AG09309 (cell line): ENCODE results near the gene KDM4C.

Experiments
- DNase-seq: peaks from one replicate; pipeline ENCODE4 v3.0.0-alpha.2; 2010; ENCODE audit warnings: low read depth
- H3K4me3 ChIP-seq: 2 replicates; pipeline ENCODE4 v1.5.1; 2011; ENCODE audit warnings: mild to moderate bottlenecking, low read depth, low read length, moderate library complexity; ENCODE audit not compliant: control insufficient read depth
- CTCF ChIP-seq: IDR thresholded peaks from 2 replicates; pipeline ENCODE4 v1.5.1; 2011; ENCODE audit warnings: mild to moderate bottlenecking, low read depth, low read length, inconsistent platforms; ENCODE audit not compliant: insufficient read depth, control insufficient read depth; ENCODE audit errors: missing control alignments

The KDM4C gene

DNA sequence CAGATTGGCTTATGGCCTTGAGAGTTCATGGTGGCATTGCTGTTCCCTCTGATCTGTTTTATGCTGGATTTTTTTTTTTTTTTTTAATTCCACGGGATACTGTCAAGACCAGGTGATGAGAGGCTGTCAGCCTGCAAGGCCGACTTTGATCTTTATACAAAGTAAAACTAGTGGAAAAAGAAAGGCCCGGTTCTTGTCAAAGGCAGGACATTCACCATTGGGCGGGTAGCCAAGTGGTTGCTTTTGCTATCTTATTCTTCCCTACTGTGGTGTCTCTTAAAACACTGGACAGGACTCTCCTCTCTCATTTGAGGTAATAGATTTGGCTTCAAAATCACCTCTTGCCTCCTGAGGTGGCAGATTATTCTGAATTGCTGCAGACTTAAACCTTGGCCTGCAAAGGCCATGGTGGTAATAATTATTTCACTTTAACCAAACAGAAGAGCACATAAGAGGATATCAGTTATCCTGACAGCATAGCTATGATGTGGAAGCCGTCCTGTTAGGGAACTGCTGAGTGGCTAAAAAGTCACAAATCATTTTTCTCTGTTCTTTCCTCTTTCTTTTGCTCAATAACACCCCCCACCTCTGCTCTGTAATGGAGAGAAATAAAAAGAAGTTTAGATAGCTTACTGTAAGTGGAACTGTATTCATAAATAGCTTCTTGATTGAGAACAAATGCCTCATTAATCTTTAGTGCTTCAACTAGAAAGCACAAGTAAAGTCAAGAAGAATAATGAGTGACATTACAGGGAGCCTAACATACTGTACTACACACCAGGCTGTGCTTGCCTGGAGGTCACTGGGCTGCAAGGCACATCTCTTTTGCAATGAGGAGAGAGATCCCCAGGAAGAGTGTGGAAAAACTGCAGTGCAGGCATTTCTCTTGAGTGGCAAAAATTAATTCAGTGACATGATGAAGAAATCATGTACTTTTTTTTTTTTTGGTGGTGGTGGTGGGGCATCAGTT is 275.6 kb downstream of the KDM4C start:
- H3K4me3 ChIP-seq, result no peak overlapping the region
- DNase-seq, result no peak

GRCh38 chr9:7037176-7037575 is 279.4 kb downstream of the KDM4C start:
- no peak for TF ChIP-seq CTCF
- no peak overlapping the region for H3K4me3 ChIP-seq
- no peak for DNase-seq

More for the DNA sequence above, 275.6 kb downstream of the KDM4C start:
- no peak for TF ChIP-seq CTCF

DNA sequence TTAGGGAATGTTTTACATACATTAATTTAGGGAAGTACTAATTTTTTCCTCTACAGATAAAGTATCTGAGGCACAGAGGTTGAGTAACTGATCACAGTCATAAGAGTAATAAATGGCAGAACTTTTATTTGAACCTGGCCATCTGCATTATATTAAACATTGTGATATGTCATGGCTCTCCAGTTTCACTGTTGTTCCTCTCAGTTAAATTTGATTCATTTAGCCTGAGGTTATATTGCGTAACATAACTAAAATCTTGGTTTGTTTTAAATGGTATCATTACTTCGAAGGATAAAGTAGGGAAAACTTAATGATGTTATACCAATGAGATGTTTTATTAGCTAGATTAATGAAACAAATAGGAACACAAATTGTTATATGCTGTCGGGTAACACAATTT is 284.4 kb downstream of the KDM4C start:
- no peak overlapping the region for H3K4me3 ChIP-seq
- TF ChIP-seq CTCF, result no peak
- peak; percentile 39 for DNase-seq

DNA sequence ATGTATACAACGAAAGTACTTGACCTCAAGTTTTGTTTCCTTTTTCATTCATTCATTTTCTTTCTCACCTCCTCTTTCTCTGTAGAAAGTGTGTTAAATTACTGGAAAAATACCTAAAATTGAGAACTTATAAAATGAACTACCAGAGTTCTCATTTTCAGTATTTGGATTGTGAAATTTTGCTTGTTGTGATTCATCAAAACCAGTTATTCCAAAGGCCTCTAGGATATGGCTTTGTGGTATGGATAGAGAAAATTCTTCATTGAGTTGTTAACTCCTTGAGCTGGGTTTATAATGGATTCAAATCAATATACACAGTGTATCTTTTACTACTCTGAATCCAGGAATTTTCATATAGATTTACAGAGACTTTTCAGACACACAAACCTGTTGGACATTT is 287.6 kb downstream of the KDM4C start:
- H3K4me3 ChIP-seq, result no peak overlapping the region
- no peak for DNase-seq
- no peak for TF ChIP-seq CTCF

- no peak for TF ChIP-seq CTCF
- no peak overlapping the region for H3K4me3 ChIP-seq
- DNase-seq, result no peak
Measured at GRCh38 chr9:7051711-7052110, 293.9 kb downstream of the KDM4C start.

DNA sequence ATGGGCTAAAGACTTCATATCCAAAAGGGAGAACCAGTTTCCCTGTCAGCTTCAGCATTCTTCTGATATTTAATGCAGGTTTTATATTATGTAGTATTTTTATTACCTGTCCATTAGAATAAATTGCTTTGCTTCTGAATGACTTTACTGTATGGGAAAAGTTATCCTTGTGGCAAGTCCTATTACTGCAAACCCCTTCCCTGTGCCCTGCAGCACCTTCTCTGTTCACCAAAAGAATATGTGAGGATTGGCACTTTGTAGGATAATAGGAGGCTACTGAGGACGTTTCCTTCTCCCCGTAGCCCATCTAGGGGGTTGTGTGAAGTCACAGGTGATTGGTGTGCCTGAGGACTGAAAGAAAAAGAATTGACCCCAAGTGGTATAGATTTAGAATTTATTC is 296.1 kb downstream of the KDM4C start:
- DNase-seq, result no peak
- H3K4me3 ChIP-seq, result no peak overlapping the region
- no peak for TF ChIP-seq CTCF
